ENCODE results near the gene TMPRSS9.
"Not testable (repeated sequence)": the region's sequence is repeated elsewhere in the genome, so short reads cannot be mapped to it uniquely, and the experiment has no call there.

Gene TMPRSS9

DNA sequence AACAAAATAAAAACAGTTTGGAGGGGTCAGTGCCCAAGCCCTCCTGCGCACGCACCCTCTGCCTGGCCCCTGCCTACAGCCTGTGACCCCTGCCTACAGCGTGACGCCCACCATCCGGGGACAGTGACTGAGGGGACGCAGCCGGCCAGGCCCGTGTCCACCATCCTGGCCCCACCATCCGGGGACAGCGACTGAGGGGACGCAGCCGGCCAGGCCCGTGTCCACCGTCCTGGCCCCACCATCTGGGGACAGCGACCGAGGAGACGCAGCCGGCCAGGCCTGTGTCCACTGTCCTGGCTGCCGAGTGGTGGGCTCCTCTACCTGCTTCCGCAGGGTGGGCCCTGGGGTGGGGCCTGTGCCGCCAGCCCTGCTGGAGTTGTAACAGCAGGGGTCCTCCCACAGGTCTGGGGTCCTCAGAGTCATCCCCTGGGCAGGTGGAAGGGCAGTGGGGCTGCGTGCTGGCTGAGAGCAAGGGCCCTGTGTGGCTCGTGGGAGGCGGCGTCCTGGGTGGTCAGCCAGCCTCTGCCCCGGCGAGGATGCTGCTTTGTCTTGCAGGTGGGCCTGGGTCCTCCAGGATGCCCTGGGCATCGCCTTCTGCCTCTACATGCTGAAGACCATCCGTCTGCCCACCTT is 17.3 kb upstream of the TMPRSS9 start:
- no peak for DNase-seq

- DNase-seq = no peak
Observed at GRCh38 chr19:2343289-2343982, 16.6 kb upstream of the TMPRSS9 start.

DNA sequence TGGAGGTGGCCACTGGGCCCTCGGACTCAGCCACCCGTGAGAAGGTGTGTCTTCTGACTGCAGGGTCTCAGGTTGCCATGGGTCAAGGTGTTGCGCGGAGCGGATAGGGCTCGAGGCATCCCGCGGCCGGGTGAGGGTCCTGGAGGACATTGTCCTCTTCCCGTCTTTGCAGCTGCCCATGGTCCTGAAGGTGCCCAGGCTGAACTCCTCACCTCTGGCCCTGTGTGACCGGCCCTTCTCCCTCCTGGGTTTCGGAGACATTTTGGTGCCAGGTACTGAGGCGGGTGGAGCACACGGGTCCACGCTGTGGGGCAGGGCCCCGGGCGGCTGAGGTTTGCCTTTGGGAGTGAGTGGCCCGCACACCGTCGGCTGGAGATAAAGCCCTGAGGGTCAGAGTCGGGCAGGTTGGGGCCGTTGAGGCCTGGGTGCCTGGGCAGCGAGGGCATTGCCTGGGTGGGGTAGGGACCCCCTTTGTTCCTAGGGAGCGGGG is 15.6 kb upstream of the TMPRSS9 start:
- no peak for DNase-seq

DNA sequence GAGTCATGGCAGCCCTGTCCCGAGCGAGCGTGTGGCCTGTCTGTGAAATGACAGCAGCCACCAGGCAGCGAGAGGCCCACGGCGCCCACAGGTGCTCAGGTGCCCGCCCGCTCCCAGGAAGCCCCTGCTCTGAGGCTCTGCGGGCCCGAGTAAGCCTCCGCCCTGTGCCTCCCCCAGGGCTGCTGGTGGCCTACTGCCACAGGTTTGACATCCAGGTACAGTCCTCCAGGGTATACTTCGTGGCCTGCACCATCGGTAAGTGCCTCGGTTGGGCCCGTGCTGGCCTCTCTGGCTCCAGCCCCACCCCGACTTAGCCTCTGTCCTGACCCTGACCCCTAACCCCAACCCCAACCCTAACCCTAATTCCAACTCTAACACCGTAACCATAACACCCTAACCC is 15.0 kb upstream of the TMPRSS9 start:
- DNase-seq = no peak

DNA sequence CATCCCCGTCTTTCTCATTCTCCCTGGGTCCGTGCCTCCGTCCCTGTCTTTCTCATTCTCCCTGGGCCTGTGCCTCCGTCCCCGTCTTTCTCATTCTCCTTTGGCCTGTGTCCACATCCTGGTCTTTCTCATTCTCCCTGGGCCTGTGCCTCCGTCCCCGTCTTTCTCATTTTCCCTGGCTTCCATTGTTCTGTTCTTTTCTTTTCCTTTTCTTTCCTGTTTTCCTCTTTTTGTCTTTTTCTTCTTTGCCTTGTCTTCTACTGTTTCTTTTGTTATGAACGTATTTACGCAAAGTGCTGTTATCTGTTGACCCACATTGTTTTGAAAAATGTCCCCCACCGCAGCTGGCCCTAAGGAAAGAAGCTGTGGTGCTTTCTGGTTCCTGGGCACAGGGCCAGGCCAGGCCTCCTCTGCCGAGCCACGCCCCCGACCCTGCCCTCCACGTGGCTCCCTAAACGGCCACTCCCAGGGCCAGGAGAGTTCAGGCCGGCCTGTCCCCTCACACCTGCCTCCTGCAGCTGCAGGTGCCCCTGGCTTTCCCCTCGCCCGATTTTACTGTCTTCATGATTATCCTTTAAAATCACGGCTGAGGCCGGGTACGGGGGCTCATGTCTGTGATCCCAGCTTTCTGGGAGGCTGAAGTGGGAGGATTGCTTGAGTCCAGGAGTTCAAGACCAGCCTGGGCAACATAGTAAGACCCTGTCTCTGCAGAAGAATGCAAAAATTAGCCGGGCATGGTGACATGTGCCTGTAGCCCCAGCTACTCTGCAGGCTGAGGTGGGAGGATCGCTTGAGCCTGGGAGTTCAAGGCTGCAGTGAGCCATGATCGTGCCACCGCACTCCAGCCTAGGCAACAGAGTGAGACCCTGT is 14.0 kb upstream of the TMPRSS9 start:
- no peak for DNase-seq

- DNase-seq = not testable (repeated sequence)
Observed at GRCh38 chr19:2349818-2350217, 10.2 kb upstream of the TMPRSS9 start.

DNA sequence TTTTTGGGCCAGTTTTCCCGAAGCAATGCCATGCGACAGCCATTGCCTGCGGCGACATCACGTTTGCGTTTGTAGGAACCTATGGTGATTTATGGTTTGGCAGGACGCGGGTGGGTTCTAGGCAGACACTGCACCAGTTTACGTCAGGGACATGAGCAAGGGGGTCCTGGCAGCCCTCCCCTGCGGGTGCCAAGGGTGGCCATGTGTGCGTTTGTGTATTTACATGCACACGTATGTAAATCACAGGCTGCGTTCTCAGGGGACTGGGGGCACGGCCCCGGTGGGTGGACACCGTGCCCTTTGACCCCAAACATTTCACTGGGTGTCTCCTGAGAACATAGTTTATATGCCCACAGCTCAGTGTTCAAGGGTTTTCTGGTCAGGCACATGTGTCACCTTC is 9.4 kb upstream of the TMPRSS9 start:
- no peak for DNase-seq

DNA sequence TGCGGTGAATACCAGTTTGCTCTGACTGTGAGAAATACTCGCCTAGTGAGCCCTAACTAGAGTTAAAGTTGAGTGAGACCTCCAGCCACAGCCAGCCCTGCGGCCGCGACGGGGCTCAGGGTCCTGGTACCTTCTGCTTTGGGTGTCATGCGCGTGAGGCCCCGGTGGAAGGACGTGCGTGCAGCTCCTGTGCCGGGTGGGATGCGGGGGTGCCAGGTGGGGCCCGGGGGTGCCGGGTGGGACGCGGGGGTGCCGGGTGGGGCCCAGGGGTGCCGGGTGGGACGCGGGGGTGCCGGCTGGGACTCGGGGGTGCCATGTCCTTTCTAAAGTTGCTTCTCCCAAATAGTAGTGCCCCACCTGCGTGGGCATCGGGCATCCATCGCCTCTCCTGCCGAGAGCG is 8.5 kb upstream of the TMPRSS9 start:
- DNase-seq = no peak

DNA sequence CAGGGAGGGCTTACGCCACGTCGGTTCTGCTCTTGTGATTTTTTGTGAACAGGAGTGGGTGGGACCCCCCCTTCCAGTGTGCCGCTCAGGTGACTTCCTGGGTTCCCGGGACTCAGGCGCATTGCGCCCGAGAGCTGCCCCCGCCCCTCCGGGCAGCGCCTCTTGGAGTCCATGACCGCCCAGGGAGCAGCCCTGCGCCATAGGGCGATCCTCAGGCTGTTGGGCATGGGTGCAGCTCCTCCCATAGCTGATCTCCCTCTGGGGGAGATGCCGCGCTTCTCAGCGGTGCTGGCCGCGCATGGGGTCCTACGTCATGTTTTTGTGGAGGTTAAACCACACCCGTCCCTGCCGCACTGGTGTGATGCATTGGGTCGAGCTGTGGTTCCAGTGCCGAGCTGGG is 7.9 kb upstream of the TMPRSS9 start:
- DNase-seq = no peak

- DNase-seq = no peak
Observed at GRCh38 chr19:2353159-2353886, 6.7 kb upstream of the TMPRSS9 start.

DNA sequence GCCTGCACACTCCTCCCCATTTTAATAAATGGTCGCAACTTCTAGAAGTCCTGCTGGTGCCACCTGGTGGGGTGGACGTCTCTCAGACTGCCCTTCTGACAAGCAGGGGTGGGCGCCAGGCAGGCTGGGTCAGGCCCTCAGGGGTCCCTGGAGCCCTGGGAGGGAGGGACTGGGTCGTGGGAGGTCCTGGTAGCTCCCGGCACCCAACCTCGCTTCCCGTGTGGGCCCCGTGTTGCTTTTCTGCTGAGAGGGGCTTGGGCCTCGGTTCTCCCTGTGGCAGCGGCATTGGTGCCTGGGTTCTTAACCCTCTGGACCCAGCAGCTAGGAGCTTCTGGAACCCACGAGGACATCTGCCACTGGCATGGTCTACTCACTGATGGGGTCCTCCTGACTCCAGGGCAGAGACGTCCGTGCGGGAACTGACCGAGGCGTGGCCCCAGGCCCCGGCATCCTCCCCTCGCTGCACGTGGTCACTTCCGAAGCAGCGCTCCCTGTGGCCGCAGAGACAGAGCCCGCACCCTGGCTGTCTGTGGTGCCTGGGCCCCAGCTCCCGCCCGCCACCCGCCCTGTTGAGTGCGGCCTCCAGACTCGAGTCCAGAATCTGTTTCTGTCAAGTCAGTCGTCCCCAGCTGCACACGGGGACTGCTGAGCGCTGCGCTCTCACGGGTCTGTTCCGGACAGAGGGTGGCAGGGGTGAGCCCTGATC is 6.0 kb upstream of the TMPRSS9 start:
- no peak for DNase-seq

GRCh38 chr19:2354670-2355069 is 5.4 kb upstream of the TMPRSS9 start:
- no peak for DNase-seq

GRCh38 chr19:2355168-2356035 is 4.7 kb upstream of the TMPRSS9 start:
- DNase-seq = no peak

- no peak for DNase-seq
Observed at GRCh38 chr19:2356036-2356646, 3.9 kb upstream of the TMPRSS9 start.

- no peak for DNase-seq
Observed at GRCh38 chr19:2357279-2358206, 2.5 kb upstream of the TMPRSS9 start.

DNA sequence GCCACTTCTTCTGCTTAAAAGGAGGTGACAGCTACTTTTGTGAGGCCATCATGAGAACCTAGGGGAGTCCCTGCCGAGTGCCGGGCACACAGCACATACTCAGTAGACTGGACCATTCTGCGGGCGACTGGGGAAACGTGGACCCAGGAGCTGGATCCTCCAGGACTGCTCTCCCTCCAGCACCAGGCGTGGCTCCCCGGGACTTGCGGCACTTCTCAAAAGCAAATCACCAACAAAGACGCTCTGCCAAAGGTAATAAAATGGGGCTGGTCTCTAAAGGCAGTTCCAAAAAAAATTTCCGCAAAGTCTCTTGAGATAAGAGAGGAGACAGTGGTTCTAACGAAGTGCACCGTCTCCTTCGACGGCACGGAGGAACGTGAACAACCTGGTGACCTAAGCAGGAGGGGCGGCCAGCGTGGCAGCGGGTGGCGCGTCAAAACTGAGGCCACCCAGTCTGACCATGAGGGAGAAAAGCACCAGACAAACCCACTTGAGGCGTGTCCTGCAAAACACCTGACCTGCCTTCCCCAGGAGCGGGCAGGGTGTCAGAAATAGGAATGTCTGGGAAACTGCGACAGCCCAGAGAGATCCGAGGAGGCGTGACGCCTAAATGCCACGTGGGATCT is 1.4 kb upstream of the TMPRSS9 start:
- DNase-seq = no peak

GRCh38 chr19:2360833-2361232 is 768 bp downstream of the TMPRSS9 start:
- no peak for DNase-seq

- DNase-seq = no peak
Observed at GRCh38 chr19:2361246-2362045, 1.4 kb downstream of the TMPRSS9 start.

Data from right kidney (tissue), 1 donor.